HG02623 (cell line): ENCODE data around the gene RFTN2.
"Not testable (repeated sequence)": the region's sequence is repeated elsewhere in the genome, so short reads cannot be mapped to it uniquely, and the experiment has no call there.

Experiments
- ATAC-seq: cut with Tn5 transposase; IDR thresholded peaks from one replicate; pipeline ENCODE4 v1.9.1; 2021; ENCODE audit warnings: moderate library complexity; ENCODE audit not compliant: unreplicated experiment

Gene RFTN2

DNA sequence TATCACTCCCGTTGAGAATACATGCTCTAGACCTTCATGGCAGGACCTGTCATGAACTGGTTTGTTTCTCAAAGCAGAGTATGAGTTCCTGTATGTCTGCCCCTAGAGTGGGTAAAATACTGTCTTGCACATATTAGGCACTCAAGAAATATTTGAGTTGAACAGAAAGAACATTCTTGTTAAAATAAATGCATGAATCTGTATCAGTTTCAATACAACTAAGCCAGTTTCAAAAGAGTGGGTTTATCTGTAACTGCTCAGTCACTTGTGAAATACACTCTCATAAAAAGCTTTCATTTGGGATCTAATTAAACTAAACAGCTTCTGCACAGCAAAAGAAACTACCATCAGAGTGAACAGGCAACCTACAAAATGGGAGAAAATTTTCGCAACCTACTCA, 69.2 kb downstream of the RFTN2 start:
- ATAC-seq: peak; percentile 81

DNA sequence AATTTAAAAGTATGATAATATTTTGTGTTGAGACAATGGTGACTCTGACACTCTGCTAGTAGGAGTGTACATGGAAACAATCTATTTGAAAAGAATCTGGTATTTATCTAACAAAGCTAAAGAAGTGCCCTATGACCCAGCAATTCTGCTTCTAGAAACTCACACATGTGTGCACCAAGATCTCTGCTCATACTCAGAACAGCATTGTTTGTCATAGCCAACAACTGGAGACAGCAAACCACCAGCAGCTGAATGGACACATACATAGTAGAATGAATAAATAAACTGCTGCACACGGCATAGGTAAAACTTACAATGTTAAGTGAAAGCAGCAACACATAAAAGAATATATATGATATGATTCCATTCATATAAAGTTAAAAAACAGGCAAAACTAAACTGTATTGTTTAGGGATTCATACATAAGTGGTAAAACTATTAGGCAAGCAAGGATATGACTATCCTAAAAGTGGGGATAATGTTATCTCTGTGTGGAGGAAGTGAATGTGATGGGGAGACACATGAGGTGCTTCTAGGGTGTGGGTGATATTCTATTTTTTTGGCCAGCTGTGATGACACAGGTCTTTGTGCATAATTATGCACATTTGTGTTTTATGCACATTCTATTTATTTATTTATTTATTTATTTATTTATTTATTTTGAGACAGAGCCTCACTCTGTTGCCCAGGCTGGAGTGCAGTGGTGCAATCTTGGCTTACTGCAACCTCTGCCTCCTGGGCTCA, 71.1 kb downstream of the RFTN2 start:
- ATAC-seq: no peak

DNA sequence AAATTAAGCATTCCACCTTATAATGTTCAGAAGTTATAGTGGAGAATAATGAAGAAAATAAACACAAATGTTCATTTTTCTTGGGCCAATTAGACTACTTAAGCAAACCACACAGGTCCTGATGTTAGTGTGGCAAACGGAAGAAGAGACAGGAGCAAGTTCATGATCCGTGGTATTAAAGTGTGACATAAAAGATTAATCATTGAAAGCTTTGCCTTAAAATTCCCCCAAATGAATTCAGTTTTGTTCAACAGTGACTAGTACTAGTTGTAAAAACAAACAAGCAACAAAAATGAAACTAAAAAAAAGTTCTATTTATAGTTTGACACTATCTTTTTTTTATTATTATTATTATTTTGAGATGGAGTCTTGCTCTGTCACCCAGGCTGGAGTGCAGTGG, 73.7 kb downstream of the RFTN2 start:
- ATAC-seq: no peak

DNA sequence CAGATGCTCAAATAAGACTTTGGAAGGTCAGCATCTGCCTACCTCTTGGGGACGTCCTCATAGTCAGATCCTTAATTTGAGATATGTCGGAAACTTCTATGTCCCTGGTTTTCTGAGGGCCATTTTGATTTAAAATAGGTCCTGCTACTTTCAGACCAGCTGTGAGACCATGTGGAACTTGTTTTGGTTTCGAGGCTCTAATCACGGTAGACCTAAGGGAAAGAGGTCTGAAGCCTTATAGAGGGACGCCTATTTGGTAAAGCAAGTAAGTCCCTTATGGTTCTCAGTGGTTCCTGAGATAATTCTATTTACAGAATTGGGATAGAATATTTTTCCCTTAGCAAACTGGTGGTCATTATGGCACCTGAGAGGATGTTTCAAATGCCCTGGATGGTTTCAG, 75.1 kb downstream of the RFTN2 start:
- ATAC-seq: no peak

DNA sequence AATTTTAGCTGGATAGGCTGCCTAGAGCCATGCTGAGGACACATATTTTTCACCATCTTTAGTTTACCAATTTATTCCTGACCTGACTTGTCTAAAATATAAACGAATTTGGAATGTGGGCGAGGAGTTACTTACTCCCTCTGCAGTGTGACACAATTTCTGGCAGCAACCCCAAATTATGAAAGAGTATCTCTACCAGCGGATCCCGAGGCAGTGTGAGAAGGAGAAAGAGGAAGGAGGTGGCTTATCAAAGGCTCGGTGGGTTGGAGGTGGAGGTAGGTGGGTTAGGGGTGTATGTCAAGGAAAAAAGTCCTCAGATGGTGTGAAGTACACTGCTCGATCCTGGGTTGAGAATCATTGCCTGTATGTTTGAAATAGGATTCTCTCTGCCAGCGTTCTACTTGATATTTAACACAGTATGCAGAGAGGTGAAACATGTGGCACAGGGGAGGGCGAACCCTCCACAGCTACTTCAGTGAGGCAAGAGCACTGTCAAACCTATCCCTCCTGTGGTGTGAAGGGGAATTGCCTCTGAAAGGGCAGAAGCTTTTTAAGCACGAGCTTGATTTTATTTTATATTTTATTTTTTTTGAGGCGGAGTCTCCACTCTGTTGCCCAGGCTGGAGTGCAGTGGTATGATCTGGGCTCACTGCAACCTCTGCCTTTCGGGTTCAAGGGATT, 76.0 kb downstream of the RFTN2 start:
- ATAC-seq: peak; percentile 56

DNA sequence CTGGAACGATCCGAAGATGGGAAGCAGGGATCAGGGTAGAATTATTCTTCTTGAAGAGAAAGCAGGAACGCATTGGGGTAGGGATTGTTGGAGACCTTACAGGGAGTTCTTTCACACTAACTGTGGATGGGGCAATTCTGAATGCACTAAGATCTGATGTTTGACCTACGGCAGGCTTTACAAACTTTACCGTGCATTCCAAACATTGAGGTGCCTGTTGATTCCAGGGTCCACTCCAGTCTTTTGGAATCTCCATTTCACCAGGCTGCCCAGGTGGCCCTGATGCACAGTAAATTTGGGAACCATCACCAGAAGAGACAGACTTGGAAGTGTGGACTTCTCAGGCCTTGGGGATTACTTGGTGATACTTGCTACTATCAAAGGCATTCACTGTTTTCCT, 76.9 kb downstream of the RFTN2 start:
- ATAC-seq: no peak

DNA sequence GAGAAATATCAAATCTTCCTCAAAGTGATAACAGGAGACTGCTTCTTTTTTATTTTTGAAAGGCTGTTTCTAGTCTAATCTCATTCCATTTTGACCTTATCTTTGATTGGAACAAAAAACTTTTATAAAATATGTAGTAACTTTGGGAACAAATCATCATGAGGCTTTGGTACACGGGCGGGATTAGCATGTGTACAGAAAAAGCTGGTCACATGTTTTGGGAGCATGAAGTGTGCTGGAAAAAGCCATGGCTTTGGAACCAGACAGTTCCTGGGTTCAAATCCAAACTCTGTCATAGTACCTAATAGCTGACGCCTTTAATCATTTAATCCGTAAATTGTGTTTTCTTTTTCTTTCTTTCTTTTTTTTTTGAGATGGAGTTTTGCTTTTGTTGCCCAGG, 78.2 kb downstream of the RFTN2 start:
- ATAC-seq: no peak

DNA sequence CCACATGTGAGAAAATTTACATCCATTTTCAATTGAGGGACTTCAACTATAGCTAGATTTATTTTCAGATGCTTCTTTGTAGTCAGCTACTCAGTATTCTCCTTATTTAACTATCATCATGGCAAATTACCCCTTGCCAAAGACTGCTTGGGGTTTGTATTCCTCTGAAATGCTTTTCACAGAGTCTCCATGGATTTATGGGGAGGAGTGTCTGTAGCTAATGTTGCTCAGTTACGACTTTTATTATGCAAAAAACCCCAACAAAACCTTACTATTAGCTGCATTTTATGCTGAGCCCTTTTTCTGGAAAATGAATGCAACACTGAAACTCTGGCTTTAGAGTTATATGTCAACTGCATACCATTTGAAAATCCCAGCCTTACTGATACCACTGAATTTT, 78.6 kb downstream of the RFTN2 start:
- ATAC-seq: no peak

DNA sequence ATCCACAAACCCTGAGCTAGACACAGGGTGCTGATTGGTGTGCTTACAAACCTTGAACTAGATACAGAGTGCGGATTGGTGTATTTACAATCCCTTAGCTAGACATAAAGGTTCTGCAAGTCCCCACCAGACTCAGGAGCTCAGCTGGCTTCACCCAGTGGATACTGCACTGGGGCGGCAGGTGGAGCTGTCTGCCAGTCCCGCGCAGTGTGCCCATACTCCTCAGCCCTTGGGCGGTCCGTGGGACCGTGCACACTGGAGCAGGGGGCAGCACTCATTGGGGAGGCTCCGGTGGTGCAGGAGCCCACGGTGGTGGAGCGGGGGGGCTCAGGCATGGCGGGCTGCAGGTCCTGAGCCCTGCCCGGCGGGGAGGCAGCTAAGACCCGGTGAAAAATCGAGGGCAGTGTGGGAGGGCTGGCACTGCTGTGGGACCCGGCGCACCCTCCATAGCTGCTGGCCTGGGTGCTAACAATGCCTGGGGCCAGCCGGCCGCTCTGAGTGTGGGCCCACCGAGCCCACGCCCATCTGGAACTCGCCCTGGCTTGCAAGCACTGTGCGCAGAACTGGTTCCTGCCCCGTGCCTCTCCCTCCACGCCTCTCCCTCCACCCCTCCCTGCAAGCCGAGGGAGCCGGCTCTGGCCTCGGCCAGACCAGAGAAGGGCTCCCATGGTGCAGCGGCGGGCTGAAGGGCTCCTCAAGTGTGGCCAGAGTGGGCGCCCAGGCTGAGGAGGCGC, 83.9 kb downstream of the RFTN2 start:
- no peak for ATAC-seq

DNA sequence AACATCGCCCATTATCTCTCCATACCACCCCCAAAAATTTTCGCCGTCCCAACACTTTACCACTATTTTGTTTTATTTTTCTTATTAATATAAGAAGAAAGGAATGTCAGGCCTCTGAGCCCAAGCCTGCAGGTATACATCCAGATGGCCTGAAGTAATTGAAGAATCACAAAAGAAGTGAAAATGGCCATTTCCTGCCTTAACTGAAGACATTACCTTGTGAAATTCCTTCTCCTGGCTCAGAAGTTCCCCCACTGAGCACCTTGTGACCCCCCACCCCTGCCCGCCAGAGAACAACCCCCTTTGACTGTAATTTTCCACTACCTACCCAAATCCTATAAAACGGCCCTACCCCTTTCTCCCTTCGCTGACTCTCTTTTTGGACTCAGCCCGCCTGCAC, 88.1 kb downstream of the RFTN2 start:
- not testable (repeated sequence) for ATAC-seq

DNA sequence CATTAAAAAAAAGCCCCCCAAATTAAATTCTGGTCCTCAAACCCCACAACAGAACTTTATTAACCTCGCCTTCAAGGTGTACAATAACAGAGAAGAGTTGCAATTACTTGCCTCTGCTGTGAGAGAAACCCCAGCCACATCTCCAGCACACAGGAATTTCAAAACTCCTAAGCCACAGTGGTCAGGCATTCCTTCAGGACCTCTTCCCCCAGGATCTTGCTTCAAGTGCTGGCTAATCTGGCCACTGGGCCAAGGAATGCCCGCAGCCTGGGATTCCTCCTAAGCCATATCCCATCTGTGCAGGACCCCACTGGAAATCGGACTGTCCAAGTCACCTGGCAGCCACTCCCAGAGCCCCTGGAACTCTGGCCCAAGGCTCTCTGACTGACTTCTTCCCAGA, 95.2 kb downstream of the RFTN2 start:
- not testable (repeated sequence) for ATAC-seq

DNA sequence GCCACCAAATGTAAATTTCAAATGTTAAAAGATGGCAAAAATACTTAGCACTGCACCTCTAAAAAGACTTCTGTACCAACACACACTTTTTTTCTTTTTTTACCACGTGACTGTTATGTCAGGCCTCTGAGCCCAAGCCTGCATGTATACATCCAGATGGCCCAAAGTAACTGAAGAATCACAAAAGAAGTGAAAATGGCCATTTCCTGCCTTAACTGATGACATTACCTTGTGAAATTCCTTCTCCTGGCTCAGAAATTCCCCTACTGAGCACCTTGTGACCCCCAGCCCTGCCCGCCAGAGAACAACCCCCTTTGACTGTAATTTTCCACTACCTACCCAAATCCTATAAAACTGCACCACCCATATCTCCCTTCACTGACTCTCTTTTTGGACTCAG, 97.1 kb downstream of the RFTN2 start:
- not testable (repeated sequence) for ATAC-seq

DNA sequence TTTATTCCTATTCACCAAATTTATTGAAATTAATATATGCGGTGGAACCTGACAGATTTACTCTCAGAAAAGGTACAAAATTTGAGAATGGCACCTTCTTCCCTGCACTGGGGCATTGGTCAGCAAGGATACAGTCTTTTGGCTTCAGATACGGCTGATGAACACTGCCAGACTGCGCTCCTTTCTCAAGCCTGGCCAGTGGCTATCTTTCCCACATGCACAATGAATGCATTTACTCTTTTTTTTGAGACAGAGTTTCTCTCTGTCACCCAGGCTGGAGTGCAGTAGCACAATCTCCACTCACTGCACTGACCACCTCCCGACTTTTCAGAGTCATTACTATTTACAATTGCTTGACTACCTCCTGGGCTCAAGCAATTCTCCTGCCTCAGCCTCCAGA, 97.9 kb downstream of the RFTN2 start:
- ATAC-seq: no peak

DNA sequence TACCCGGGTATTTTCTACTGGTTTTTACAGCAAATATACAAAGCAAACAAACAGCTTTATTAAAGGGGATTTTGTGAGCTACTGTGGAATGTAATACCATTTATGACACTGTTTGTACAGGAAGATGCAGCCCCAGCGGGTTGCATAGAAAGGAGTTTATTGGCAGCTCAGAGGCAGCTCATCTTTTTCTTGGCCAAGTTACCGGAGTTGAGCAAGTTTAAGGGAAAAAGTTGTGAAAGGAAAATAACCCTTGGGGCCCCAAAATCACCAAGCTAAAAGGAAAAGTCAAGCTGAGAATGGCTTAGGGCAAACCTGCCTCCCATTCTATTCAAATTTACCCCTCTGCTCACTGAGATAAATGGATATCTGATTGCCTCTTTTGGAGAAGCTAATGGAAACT, 98.8 kb downstream of the RFTN2 start:
- no peak for ATAC-seq

DNA sequence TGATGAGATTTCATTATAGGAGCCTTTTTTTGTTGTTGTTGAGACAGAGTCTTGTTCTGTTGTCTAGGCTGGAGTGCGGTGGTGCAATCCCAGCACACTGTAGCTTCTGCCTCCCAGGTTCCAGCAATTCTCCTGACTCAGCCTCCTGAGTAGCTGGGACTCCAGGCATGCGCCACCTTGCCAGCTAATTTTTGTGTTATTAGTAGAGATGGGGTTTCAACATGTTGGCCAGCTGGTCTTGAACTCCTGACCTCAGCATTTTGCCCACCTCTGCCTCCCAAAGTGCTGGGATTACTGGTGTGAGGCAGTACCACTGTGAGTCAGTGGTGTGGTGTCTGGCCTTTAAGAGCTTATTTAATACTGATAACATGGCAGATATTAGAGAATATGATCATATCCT, 99.4 kb downstream of the RFTN2 start:
- no peak for ATAC-seq

DNA sequence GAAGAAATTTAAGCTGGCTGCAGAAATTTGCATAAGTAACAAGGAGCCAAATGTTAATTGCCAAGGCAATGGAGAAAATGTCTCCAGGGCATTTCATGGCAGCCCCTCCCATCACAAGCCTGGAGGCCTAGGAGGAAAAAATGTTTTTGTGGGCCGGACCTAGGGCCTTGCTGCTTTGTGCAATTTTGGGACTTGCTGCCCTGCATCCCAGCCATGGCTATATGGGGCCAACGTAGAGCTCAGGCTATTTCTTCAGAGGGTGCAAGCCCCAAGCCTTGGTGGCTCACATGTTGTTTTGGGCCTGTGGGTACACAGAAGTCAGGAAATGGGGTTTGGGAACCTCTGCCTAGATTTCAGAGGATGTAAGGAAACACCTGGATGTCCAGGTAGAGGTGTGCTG, 101.8 kb downstream of the RFTN2 start:
- ATAC-seq: no peak

DNA sequence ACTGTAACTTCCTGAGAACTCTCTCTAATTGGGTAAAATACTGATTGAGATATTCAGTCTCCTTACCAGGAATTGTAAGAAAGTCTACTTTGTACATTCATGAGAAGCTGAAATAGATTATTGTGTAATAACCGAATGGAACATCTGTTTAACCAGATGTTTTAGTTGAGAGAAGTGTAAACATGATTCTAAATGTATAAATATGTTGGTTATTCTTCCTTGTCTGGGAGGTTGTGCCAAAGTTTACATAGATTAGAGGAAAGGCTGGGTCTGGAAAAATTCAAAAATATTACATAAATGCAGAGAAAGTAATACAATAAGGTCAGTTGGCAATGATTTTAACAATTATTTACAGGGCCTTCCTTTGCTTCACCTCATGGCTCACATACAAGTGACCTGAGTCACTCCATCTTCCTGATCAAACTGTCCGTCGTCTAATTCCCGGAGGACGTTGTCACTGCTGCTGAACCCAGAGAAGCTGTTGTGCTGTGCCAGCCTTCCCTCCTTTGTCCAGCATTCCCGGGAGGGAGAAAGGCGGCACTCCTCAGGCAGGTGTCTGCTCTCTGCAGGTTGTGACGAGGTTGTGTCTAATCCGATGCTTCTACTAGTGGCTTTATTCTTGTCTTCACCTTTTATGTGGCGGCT, 103.6 kb downstream of the RFTN2 start:
- no peak for ATAC-seq

DNA sequence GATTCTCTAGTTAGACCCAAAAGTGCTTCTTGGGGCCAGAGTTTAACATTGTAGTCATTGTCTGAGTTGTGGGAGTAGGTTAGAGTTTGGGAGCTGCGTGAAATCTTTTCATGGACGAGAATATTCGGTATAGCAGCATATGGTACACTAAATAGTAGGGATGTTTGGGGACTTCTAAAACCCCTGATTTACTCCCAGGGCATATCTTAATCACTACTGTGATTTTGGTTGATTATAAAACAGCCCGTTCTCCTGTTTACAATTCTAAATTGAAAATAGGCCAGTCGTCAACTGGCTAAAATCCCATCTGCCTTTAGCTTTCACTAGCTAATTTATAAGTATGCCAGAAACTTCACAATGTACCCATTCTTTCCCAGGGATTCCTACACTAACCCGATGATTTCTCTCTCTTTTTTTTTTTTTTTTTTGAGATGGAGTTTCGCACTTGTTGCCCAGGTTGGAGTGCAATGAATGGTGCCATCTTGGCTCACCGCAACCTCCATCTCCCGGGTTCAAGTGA, 115.2 kb downstream of the RFTN2 start:
- no peak for ATAC-seq

DNA sequence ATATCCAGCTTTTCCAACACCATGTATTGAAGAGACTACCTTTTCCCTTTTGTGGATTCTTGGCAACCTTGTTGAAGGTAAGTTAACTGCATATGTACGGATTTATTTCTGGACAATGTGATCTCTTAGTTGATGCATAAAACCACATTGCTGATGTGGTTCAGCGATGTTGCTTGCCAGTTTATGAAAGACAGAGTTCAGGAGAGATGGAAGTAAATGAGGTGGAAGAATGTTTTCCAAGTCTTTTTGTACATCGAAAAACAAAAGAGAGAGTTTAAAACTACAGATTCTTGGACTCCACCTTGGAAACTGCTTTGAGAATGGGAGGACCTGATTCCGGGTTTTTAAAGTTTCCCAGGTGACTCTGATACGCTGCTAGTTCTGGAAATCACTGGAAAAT, 115.7 kb downstream of the RFTN2 start:
- no peak for ATAC-seq

DNA sequence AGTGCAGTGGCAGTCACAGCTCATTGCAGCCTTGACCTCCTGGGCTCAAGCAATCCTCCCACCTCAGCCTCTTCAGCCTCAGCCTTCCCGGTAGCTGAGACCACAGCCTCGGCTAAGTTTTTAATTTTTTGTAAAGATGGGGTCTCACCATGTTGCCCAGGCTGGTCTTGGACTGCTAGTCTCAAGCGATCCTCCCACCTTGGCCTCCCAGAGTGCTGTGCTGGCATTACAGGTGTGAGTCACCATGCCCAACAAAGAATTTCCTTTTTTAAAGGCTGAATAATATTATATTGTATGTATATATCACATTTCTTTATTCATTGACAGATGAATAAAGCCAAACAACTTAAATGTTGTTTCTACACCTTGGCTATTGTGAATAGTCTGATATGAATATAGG, 117.0 kb downstream of the RFTN2 start:
- ATAC-seq: no peak

DNA sequence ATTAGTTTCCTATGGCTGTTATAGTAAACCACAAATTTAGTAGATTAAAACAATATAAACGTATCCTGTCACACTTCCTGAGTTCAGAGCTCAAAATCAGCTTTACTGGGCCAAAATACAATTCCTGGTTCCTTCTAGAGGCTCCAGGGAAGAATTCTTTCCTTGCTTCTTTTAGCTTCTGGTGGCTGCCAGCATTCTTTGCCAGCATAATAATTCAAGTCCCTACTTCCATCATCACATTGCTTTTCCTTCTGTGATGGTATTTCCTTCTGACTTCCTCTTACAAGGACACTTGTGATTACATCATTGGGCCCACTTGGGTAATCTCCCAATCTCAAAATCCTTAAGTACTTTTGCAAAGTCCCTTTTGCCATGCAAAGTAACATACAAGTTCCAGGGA, 118.9 kb downstream of the RFTN2 start:
- ATAC-seq: no peak
